Peyer's patch (tissue), 4 donors: ENCODE data around the gene PSRC1.

Experiments
- CTCF ChIP-seq, 6 experiments: fragments of 450-650 bp in 4 of 6; fragments of 200-600 bp in 2 of 6; sonication (generic) in 1 of 6; IDR thresholded peaks; one replicate each; pipeline ENCODE4 v1.5.1; 2017 to 2019; ENCODE audit warnings: antibody characterized with exemption in 6 of 6, mild to moderate bottlenecking in 3 of 6, moderate library complexity in 1 of 6
- POLR2A ChIP-seq, 2 donors: fragments of 450-650 bp; IDR thresholded peaks; one replicate each; pipeline ENCODE4 v1.5.1; 2017; ENCODE audit warnings: antibody characterized with exemption in 2 of 2, mild to moderate bottlenecking in 2 of 2, moderate library complexity in 2 of 2

- TF ChIP-seq CTCF (IDR thresholded peaks at IDR 0.05) (no peak), POLR2A (IDR thresholded peaks at IDR 0.05) (no peak)
These were observed 26.9 kb downstream of the PSRC1 start for GRCh38 chr1:109256085-109256484.
